GM18519 (cell line): ENCODE results near the gene TMEM151B.
"Not testable (repeated sequence)": the region's sequence is repeated elsewhere in the genome, so short reads cannot be mapped to it uniquely, and the experiment has no call there.

Experiments used
- ATAC-seq: cut with Tn5 transposase; IDR thresholded peaks from one replicate; pipeline ENCODE4 v1.9.1; 2021; ENCODE audit warnings: mild to moderate bottlenecking, moderate library complexity; ENCODE audit not compliant: unreplicated experiment, low FRiP score

TMEM151B gene

DNA sequence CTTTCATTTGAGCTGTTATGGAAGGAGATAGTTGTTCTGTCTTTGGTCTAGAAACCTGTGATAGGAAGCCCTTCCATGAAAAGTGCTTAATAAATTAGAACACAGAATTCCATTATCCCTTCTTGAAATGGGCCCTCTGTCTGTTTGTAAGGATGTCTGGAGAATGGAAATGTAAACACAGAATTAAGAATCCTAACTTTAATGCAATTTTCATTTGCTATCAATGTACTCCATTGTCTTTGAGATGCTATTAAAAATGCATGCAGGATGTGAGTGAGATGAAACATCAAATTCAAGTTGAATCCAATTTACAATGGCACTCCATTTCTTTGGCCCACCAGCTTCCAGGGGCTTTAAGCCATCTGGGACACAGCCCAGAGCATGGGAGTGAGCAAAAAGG, 56.8 kb downstream of the TMEM151B start:
- no peak for ATAC-seq

DNA sequence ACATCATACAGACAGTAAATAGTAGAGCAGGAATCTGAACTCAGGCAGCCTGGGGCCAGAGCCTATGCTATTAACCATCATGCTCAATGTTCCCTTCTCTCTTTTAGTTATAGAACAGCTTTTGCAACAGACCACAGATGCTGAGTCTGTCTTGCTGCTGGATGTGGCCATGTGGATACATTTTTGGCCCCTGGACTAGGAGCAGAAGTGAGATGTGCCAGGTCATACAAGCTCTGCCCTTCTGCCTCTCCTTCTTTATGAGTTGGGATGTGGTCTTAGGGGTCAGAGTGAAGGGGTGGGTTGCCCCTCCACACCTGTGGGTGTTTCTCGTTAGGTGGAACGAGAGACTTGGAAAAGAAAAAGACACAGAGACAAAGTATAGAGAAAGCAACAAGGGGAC, 57.5 kb downstream of the TMEM151B start:
- no peak for ATAC-seq

DNA sequence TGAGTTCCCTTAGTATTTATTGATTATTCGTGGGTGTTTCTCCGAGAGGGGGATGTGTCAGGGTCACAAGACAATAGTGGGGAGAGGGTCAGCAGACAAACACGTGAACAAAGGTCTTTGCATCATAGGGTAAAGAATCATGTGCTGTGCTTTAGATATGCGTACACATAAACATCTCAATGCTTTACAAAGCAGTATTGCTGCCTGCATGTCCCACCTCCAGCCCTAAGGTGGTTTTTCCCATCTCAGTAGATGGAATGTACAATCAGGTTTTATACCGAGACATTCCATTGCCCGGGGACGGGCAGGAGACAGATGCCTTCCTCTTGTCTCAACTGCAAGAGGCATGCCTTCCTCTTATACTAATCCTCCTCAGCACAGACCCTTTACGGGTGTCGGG, 58.0 kb downstream of the TMEM151B start:
- ATAC-seq, result not testable (repeated sequence)

DNA sequence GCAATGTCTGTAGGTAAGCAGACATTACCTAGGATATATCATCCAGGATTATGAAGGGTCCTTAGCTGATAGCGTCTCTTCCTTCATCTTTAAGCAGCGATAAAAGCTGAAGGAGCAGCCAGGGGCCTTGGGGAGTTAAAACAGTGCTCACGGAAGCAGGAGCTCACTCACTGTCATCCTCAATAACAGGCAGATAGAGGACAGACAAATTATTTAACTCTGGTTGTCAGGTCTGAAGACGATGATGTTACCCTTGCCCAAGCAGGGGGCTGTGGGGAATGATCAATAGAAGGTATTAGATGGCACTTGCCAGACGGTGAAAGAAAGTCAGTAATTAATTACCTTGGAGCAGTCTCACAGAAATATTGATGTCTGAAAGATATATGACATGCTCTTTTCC, 59.6 kb downstream of the TMEM151B start:
- no peak for ATAC-seq

DNA sequence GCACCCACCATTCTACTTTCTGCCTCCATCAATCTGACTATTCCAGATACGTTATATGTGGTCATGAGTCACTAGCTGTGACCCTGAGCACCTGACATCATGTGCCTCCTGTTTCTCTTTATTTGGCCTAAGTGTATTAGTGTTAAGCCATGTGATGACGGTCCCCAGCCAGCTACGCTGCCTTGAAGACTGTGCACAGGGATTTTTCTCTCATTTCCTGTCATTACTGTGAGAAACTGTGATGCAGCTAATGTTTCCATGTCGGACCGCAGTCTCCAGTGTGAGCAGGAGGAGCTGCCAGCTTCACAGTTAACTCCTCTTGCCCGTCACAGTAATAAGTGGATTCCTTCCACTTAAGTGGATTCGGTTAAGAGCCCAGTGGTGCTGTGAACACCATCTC, 62.3 kb downstream of the TMEM151B start:
- no peak for ATAC-seq

DNA sequence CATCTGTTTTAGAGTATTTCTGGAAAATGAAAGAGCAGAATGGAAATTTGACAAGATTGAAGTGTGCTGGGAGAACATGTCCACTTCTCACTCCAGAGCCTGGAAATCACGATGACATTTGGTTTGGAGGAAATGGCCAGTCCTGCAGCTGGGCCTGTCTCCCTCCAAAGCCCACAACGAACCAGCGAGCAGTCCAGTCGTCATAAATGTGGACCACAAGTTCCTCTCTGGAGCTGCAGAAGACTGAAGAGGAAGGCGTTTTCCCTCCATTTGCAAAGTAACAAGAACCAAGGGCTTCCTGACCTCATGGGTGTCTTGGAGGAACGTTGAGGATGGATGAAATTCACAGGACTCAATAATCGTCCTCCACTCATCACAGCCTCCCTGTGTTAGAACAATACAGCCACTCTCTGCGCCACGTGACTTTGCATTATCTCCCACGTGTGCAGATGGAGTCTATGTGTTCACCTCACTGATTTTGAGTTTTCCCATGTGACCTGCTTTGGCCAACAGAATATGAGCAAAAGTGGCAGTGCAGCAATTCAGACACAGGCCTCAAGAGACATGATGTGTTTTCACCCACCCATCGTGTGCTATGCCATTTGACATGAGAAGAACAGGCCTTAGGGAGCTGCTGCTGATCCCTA, 63.1 kb downstream of the TMEM151B start:
- ATAC-seq, result no peak

DNA sequence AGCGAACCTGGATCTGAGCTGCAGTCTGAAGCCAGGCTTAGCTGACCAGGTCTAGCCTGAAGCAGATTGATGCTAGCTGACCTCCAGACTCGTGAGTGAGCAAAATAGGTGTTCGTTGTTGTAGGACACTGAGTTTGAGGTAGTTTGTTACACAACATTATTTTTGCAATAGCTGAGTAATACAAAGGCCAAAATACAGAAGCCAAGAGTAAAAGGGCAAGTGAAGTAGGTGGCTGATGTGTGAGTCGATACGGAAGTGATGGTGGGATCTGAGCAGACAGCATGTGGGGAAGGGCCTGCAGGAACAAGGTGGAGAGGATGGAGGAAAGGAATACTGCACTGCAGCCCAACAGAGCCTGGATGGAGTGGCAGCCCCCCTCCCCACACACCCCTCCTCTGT, 63.7 kb downstream of the TMEM151B start:
- no peak for ATAC-seq

DNA sequence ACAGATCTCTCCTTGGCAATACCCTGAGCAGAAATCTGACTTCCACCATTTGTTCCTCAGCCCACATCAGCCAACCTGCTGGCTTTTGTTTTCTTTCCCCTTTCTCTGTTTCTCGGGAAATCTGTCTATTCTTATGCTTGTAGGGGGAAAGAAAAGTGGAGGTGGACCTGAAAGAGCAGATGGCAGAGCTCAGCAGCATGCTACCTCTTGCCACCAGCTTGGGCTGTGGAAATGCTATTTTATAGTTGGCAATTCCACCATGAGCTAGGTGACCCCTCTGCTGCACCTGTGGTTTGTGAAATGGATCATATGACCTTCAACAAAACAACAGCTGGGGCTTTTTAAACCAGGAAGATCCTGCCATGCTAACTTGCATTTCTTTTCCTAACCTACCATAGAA, 65.4 kb downstream of the TMEM151B start:
- ATAC-seq, result no peak

DNA sequence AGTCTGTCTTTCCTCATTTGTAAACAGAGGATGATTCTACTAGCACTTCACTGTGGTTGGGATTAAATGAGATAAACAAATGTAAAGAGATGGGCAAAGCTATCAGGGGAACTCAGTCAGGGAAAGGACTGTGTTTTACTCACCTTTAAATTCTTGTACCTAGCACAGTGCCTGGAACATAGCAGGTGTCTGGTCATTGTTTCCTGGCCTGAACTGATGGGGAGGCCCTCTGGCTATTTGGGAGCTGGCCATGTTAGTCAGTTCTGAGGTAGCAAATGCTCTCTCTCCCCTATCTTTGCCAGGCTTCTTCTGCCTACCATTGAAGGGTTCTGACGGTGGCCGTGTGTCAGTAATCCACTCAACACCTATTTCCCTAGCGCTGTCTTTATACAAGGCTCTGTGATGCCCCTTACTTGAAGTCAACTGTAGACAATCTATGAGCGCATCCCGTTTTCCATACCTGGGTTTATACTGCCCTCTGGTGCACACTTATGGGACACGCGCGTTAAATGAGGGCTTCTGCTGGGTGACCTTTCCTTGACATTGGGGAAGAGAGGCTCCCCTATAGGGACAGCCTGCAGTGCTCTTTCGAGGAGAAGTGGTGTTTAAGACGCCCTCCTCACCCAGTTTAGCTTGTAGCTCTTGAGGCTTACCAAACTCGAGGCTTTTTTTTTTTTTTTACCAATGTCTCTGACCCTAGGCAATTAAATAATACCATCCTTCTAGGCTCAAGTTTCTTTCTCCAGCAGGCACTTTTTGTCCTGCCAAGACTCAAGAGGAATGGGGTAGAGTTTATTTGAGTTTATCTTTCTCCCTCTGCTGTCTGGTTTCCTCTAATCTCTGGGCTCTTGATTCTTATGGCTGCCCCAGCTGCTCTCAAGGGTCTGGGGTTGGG, 68.2 kb downstream of the TMEM151B start:
- ATAC-seq, result no peak

DNA sequence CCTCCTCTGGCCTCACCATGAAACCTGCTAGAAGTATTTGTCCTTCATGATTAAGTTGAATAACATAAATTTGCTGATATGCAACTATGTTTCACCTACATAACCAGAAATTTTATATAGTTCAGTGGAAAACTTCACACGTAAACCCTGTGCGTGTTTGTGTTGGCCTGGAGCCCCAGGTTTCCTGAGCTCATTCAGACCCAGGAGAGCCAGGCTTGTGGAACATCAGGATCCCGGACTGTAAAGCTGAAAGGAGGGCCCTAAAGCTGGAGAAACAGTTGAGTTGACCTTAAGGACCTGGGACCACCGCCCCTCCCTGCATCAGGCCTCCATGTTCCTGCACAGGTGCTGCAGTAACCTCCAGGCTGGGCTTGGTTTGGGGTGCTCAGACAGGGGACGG, 69.1 kb downstream of the TMEM151B start:
- no peak for ATAC-seq

DNA sequence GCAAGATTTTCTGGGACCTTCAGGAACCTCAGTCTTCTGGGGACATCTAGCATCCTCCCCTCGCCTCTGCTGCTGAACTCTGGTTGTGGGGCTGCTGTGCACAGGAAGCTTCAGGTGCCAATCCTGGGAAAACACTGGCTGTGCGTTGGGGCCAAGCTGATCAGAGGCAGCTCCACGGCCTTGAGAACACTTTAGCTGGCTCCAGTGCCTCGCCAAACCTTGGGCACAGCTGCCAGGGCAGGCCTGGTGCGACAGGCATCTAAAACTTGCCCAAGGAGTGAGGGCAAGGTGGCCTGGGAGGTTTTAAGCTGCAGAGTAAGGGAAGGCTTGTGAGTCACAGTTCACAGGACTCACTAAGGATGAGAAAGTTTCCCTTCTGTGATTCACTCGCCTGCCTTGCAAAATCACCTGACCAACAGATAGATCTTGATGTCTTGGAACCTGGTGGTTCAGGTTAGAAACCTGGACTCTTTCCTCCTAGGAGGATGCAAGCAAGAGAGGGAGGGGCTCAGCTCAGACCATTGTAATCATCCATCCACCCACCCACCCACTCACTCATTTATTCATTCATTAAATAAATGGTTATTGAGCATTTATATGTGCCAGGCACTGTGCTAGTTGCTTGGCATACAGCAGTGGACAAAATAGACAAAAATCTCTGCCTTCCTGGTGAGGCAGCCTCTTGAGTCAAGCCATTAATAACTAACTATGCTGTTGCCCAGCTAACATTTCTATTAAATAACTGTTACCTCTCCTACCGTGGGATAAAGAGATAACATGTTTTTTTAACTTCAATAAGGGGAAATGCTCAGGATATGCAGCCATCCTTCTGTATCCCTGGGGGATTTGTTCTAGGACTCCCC, 69.7 kb downstream of the TMEM151B start:
- no peak for ATAC-seq

DNA sequence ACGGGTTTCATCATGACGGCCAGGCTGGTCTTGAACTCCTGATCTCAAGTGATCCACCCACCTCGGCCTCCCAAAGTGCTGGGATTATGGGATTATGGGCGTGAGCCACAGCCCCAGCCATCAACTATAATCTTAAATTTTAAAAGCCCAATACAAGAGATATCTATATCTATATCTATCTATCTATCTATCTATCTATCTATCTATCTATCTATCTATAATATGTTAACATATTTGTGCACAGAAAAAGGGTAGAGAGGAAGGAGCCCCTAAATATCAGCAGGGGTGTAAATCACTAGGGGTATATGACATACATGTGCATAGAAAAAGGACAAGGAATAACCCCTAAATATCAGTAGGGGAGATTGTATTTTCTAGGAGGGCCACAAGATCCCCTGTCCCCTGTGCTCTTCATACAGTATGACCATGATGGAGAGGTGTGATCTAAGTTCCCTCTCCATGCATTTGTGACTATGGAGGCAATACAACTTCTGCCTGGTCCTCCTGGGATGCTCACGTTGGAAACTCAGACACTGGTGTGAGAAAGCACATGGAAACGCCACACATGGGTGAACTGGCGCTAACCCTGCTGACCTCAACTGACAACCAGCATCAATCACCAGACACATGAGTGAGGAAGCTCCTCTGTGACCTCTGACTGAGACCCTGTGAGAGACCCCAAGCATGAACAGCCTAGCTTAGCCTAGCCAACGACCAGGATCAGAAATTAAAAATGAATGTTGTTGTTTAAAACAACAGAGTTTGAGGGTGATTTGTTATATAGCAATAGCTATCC, 71.0 kb downstream of the TMEM151B start:
- ATAC-seq, result no peak

DNA sequence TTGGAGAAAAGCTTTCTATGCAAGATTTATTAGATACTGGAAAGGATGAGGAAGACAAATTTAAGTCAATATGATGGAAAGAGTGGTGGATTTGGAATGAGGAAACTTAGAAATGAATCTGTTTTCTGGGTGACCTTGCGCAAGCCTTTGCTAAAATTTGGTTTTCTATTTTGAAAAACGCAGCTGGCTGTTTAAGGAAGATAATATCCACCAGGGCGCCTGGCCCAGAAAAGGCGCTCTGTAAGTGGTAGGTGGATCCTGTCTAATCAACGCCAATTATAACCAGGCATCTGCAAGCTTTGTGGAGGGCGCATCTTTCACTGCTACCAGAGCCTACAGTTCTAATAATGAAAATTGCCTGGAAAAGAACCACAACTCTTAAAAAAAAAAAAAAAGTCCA, 71.8 kb downstream of the TMEM151B start:
- no peak for ATAC-seq

DNA sequence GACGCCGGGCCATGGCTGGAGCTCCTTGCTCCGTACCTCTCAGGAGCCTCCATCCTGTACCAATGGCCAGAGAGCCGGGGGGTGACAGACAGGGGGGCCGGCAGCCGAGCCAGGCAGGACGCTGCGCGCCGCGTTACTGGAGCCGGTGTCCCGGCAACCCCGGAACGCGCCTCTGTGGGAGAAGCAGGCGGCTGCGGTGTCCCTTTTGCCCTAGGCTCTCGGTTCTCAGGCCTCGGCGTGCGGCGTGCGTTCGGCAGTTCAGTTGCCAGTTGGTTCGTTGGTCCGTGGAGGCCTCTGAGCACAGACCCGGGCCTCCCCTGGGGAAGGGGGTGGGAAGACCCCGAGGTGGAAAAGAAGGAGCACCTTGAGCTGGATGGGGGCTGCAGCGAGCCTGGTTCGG, 72.2 kb downstream of the TMEM151B start, which contains the start of gene SPATS1:
TSS of gene SPATS1 (plus strand) at position 162 of the 400 bp plus-strand sequence. CDS start 446 bp downstream, outside the sequence.
- ATAC-seq, result no peak

DNA sequence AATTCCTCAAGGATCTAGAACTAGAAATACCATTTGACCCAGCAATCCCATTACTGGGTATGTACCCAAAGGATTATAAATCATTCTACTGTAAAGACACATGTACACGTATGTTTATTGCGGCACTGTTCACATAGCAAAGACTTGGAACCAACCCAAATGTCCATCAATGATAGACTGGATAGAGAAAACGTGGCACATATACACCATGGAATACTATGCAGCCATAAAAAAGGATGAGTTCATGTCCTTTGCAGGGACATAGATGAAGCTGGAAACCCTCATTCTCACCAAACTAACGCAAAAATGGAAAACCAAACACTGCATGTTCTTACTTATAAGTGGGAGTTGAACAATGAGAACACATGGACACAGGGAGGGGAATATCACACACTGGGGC, 76.6 kb downstream of the TMEM151B start:
- not testable (repeated sequence) for ATAC-seq

DNA sequence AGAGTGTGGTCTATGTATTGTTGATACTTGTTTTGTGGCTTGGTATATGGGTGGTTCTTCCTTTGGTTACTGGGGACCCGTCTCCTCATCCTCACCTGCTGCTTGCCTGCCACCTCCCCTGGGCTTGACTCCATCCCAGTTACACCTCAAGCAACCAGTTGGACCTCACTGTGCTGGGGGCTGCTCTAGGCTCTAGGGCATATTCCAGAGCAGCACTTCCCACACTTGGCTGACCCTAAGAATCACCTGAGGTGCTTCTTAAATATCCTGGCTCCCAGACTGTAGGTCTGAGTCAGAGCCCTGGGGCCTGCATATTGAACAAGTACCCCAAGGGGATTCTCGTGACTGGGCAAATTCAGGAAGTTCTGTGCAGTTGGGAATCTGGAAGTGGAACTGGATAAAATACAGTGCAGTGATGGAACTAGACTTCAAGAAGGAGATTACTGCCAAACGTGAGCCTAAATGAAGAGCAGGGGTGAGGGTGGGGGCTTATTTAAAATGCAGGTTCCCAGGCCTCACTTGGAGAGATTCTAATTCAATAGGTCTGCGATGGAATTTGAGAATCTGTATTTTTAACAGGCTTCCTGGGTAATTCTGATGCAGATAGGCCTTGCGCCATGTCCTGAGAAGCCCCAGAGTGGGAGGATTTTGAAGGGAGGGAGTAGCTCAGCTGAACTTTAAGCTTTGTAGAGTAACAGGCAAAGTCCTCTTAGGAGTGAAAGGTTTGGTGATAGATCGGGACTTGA, 79.8 kb downstream of the TMEM151B start:
- no peak for ATAC-seq

DNA sequence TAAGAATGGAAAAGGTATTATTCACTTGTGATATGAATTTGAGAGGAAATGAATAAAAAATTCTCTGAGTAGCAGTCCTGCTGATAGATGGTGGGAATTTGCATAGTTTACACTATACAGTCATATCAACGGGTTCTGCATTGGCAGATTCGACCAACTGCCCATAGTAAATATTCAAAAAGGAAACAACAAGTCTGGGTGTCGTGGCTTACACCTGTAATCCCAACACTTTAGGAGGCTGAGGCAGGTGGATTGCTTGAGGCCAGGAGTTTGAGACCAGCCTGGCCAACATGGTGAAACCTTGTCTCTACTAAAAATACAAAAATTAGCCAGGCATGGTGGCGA, 80.4 kb downstream of the TMEM151B start:
- ATAC-seq, result not testable (repeated sequence)

DNA sequence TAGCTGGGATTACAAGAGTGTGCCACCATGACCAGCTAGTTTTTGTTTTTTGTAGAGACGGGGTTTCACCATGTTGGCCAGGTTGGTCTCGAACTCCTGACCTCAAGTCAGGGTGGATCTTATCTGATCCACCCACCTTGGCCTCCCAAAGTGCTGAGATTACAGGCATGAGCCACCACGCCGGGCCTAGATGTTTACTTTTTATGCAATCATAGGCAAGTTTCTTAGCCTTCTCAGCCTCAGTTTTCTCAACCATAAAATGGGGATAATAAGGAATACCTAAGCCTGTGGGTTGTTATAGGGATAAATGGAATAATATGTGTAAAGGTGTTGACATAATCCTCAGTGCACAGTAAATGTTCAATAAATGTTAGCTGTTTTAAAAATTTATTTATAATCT, 82.0 kb downstream of the TMEM151B start:
- ATAC-seq, result no peak

DNA sequence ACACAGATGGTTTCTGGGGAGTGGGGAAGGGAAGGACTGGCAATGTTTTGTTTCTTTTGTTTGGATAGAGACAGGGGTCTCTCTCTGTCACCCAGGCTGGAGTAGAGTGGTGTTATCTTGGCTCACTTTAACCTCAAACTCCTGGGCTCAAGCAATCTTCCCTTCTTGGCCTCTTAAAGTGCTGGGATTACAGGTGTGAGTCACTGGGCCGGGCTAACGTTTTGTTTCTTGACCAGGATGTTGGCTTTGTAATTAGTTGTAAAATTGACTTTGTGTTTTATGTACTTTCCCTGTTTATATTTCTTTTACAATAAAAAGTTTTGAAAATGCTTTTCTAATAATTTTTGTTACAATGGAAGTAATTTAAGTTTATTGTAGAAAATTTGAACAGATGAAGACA, 83.1 kb downstream of the TMEM151B start:
- no peak for ATAC-seq

DNA sequence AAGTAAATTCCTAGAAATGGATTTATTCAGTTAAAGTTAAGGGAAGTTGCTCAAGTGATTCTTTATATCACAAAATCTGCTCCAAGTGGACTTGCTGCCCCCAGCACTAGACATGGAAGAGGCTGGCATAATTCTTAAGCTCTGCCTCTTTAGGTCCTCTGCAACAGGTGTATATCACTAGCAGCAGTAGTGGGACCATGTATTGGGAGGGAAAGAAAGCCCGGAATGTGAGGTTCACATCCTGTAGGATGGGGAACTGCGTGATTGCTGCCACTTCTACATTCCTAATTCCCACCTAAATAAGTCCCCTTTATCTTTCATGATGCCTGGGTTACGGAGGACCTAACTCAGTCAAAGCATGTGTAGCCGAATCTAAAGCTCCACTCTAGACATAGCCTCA, 85.4 kb downstream of the TMEM151B start:
- no peak for ATAC-seq
